GM13977 (cell line): ENCODE measurements around the gene NPS.

Experiments
- DNase-seq: peaks from one replicate; pipeline ENCODE4 v3.0.0; 2012; ENCODE audit warnings: low spot score
- CTCF ChIP-seq: IDR thresholded peaks from 2 replicates; pipeline ENCODE4 v1.5.1; 2012; ENCODE audit warnings: mild to moderate bottlenecking, control low read depth; ENCODE audit not compliant: insufficient read depth; ENCODE audit errors: extremely low read depth, missing control alignments
- in situ Hi-C: fragments of 300-500 bp; cut with MboI; formaldehyde crosslinking; loops from one replicate; pipeline ENCODE4 v1.12.0; 2022; ENCODE audit warnings: low sequenced_read_pairs, low pct_unique_long_range_greater_than_20kb, mixed read lengths, inconsistent platforms; ENCODE audit not compliant: unreplicated experiment

The NPS gene

DNA sequence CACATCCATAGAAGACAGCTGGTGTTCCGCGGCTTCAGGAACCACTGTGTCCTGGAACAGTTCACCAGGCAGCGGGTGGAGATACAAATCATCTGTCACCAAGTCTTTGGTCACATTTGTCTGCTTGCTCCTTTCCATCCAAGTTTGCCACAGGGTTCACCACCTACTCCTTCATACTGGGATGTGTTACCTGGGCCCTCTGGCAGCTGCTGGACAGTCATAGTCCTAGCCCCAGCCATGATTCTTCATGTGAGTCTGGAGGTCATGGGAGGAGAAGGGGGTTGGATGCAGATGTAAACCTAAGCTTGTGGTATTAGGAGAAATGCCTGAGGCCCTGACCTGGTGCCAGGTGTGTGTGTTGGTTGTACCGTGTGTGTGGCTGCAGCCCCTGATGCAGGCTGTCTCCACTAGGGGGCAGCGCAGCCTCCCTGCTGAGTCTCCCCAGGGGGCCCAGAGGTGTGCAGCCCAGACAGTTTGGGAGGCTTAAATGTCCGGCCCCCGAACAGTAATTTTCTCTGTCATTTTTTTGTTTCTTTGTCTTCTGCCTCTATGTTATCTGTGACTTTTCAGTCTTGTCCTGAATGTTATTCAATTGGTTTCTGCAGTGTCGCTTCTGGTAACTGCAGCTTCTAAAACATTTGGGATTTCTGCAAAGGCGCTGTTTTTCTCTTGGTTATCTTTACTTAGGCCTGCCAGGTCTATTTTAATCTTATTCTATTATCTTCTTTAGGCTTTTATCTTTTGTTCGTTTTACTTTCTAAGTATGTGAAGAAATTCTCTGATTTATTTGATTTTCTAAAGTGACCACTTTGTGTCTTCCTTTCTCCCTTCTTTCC, 14.8 kb downstream of the NPS start:
- in situ Hi-C loops, result no loop called here
- peak; percentile 84 for TF ChIP-seq CTCF
- no peak for DNase-seq

- no peak for DNase-seq
- in situ Hi-C loops, result no loop called here
- no peak for TF ChIP-seq CTCF
Observed at GRCh38 chr10:127564644-127565043, 15.5 kb downstream of the NPS start.

DNA sequence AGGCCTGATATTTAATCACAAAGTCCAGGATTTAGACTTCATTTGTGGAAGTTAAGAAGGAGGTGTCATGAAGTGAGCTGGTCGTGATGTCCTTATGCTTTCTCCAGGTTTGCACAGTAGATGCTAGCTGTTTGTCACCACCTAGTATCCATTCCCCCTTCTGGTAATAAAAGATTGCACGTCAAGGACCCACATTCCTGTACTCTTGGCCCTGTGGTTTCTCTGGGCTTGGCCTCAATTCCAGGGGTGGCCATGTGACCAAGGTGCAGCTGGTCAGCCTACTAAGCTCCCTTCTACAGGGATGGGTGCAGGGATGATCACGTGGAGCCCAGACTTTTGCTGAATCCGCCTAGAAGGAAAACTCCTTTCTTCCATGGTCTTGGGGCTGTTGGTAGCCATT, 16.5 kb downstream of the NPS start:
- no peak for TF ChIP-seq CTCF
- DNase-seq, result no peak
- in situ Hi-C loops, result no loop called here

- no peak for TF ChIP-seq CTCF
- in situ Hi-C loops, result no loop called here
- DNase-seq, result no peak
Observed at GRCh38 chr10:127569210-127569609, 20.1 kb downstream of the NPS start.

- in situ Hi-C loops, result no loop called here
- DNase-seq, result no peak
- TF ChIP-seq CTCF, result no peak
Observed at GRCh38 chr10:127570036-127570435, 20.9 kb downstream of the NPS start.

DNA sequence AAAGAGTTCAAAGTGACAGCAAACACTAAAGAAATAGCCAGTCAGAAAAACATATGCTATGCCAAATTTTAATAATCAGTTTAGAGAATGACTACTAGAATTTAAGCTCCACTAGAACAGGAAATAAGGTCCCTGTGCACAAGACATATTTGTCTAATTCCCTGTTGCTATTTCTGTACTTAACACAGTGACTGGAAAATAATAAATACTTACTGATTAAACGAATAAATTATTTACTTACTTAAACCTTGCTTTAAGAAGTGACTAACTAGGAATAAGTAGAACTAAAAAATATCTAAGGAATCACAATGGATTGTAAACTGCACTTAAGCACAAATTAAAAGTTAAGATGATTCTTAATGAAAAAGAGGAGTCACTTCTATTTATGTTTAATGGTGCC, 22.3 kb downstream of the NPS start:
- in situ Hi-C loops, result no loop called here
- no peak for TF ChIP-seq CTCF
- no peak for DNase-seq
